Measurements from ENCODE around the gene SUCO.

DNA sequence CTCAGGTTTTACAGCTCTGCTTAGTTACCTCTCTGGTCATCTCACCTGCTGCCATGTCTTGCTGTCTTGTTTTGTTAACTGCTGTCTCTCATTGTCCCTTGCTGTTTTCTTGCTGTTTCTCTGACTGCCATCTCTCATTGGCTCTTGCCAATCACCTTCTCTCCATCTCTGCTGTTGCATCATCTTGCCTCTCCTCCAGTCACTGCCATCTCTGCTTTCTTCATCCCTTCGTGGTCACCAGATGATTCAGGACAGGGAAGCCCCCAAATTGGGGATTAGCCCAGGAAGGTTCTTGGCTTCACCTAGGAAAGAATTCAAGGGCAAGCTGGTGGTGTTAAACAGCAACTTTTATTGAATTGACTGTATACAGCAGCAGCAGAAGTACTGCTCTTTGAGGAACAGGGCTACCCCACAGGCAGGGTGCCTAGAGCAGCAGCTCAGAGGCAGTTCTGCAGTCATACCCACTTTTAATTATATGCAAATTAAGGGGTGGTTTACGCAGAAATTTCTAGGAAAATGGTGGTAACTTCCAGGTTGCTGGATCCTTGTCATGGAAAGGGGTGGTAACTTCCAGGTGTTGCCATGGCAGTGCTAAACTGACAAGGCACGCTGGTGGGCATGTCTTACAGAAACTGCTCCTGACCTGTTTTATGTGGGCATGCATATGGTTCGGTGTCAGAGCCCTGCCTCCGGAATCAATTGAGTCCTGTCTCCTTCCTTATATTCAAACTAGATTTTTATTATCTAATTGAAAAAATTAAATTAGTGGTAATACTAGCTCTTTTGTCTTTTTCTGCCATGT, 33.4 kb downstream of the SUCO start:
- TF ChIP-seq, protein P1, sequence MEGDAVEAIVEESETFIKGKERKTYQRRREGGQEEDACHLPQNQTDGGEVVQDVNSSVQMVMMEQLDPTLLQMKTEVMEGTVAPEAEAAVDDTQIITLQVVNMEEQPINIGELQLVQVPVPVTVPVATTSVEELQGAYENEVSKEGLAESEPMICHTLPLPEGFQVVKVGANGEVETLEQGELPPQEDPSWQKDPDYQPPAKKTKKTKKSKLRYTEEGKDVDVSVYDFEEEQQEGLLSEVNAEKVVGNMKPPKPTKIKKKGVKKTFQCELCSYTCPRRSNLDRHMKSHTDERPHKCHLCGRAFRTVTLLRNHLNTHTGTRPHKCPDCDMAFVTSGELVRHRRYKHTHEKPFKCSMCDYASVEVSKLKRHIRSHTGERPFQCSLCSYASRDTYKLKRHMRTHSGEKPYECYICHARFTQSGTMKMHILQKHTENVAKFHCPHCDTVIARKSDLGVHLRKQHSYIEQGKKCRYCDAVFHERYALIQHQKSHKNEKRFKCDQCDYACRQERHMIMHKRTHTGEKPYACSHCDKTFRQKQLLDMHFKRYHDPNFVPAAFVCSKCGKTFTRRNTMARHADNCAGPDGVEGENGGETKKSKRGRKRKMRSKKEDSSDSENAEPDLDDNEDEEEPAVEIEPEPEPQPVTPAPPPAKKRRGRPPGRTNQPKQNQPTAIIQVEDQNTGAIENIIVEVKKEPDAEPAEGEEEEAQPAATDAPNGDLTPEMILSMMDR (IDR thresholded peaks at IDR 0.05; ENCODE audit: control extremely low read depth in 1 of 3, insufficient read depth in 1 of 3, low read depth in 1 of 3, low read length in 3 of 3): no peak
- TF ChIP-seq SP4 (IDR thresholded peaks at IDR 0.05; ENCODE audit: low read length) (no peak), BRCA1 (IDR thresholded peaks at IDR 0.05; ENCODE audit: low read depth, low read length) (no peak), NRF1 (IDR thresholded peaks at IDR 0.05; ENCODE audit: low read depth, low read length) (no peak), POLR2A (IDR thresholded peaks at IDR 0.05; ENCODE audit: control extremely low read depth in 1 of 2, low read depth in 2 of 2, low read length in 2 of 2) (no peak), RAD21 (IDR thresholded peaks at IDR 0.05 in 1 of 2, conservative IDR thresholded peaks at IDR 0.05 in 1 of 2; ENCODE audit: low read depth in 2 of 2, low read length in 2 of 2) (no peak), RXRA (IDR thresholded peaks at IDR 0.05; ENCODE audit: insufficient read depth, low read depth, low read length) (no peak), EP300 (IDR thresholded peaks at IDR 0.05; ENCODE audit: borderline replicate concordance in 1 of 2, low read depth in 2 of 2, low read length in 2 of 2) (no peak), GABPA (IDR thresholded peaks at IDR 0.05; ENCODE audit: borderline replicate concordance, insufficient read depth, low read length) (no peak), TCF12 (IDR thresholded peaks at IDR 0.05; ENCODE audit: low read depth, low read length) (no peak), SRF (IDR thresholded peaks at IDR 0.05; ENCODE audit: low read depth, low read length) (no peak), SIRT6 (IDR thresholded peaks at IDR 0.05; ENCODE audit: low read length) (no peak), JUND (IDR thresholded peaks at IDR 0.05; ENCODE audit: low read length) (no peak)
